HG03354 (cell line): ENCODE results near the gene CNTN5.

Experiments used
- ATAC-seq: cut with Tn5 transposase; IDR thresholded peaks from one replicate; pipeline ENCODE4 v1.9.1; 2021; ENCODE audit warnings: mild to moderate bottlenecking; ENCODE audit not compliant: unreplicated experiment, poor library complexity, severe bottlenecking

Gene CNTN5

GRCh38 chr11:100319691-100320090, 1298.9 kb downstream of the CNTN5 start:
- no peak for ATAC-seq

- no peak for ATAC-seq
These were observed 1308.0 kb downstream of the CNTN5 start for GRCh38 chr11:100328626-100329340.

GRCh38 chr11:100329352-100329751, 1308.6 kb downstream of the CNTN5 start:
- ATAC-seq = no peak

- no peak for ATAC-seq
These were observed 1316.1 kb downstream of the CNTN5 start for GRCh38 chr11:100336873-100337272.

- ATAC-seq = no peak
These were observed 1317.5 kb downstream of the CNTN5 start for GRCh38 chr11:100338144-100338840.

GRCh38 chr11:100340466-100341319, 1319.9 kb downstream of the CNTN5 start:
- ATAC-seq = no peak

GRCh38 chr11:100353083-100353482, 1332.3 kb downstream of the CNTN5 start:
- ATAC-seq = no peak

- no peak for ATAC-seq
These were observed 1334.0 kb downstream of the CNTN5 start for GRCh38 chr11:100354736-100355135.

- ATAC-seq = no peak
These were observed 1335.3 kb downstream of the CNTN5 start for GRCh38 chr11:100356035-100356434.

GRCh38 chr11:100359281-100359680, 1338.5 kb downstream of the CNTN5 start:
- no peak for ATAC-seq

- no peak for ATAC-seq
These were observed 1347.1 kb downstream of the CNTN5 start for GRCh38 chr11:100367892-100368291.

GRCh38 chr11:100383357-100383865, 1362.7 kb downstream of the CNTN5 start:
- no peak for ATAC-seq

GRCh38 chr11:100396266-100396665, 1375.5 kb downstream of the CNTN5 start:
- no peak for ATAC-seq

GRCh38 chr11:100397401-100397800, 1376.7 kb downstream of the CNTN5 start:
- no peak for ATAC-seq

- ATAC-seq = no peak
These were observed 1383.1 kb downstream of the CNTN5 start for GRCh38 chr11:100403816-100404215.

- no peak for ATAC-seq
These were observed 1384.2 kb downstream of the CNTN5 start for GRCh38 chr11:100404907-100405306.
